SHP77 treated with DMSO at 0.1 percent for 48 hours (cell line): ENCODE measurements around the gene SSR1.
A peak's percentile ranks its signal among the peaks of the same experiment; 100 is the strongest.

Experiments
- DNase-seq: peaks from one replicate; lab custom pipeline; 2025; lab: John Stamatoyannopoulos, UW

The SSR1 gene

GRCh38 chr6:7238900-7239589 lies 74.0 kb downstream of the SSR1 start:
- DNase-seq: peak; percentile 26

- no peak for DNase-seq
These were observed 74.5 kb downstream of the SSR1 start for GRCh38 chr6:7238526-7238899.

- no peak for DNase-seq
These were observed 75.3 kb downstream of the SSR1 start for GRCh38 chr6:7237653-7238188.

DNA sequence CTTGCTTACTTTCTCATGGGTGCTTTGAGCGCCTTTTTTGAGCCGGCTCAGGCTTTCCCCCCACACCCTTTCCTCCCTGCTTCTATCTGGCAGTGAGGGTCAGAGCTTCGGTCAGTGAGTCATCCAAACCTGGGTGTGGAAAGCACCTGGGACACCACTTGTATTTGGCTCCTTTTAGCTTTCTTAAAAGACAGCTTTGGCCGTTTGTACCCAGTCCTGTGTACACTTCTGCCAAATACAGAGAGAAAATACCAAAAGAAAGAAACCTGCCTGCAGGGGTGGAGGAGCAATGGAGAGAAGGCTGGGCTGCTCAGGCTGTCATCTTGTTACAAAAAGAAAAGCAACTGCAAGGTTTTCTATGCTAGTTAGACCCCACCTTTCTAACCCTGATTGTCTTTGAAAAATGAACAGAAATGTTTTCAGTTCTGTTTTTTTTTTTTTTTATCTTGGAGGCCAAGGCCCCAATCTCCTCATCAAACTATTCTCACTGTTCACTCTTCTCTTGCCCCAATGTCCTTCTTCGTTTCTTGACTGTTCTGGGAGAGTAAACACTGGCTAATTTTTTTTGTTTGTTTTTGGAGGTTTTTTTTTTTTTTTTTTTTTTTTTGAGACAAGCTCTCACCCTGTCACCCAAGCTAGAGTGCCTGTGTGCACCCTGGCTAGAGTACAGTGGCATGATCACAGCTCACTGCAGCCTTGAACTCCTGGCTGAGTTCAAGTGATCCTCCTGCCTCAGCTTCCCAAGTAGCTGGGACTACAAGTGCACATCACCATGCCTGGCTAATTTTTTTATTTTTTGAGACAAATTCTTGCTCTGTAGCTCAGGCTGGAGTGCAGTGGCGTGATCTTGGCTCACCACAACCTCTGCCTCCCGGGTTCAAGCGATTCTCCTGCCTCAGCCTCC lies 76.4 kb downstream of the SSR1 start:
- DNase-seq: no peak

- no peak for DNase-seq
These were observed 77.2 kb downstream of the SSR1 start for GRCh38 chr6:7235712-7236305.

GRCh38 chr6:7234547-7234946 lies 78.5 kb downstream of the SSR1 start:
- DNase-seq: no peak

DNA sequence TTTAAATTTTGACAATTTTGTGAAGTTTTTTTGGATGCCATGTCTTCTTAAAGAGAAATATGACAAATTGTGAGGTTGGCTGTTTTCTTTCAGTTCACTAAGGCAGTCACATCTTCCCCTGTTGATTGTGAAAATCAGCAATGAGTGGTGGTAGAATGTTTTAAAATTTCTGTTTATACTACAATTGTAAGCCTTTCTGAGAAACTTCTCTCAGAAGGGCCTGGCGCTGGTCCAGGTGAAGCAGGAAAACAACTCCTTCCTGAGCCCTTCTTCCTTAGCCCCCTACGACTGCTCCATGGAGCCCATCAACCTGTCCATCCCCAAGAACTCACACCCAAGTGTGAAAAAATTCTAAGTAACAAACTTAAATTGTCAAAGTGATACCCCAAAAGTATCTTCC lies 80.6 kb downstream of the SSR1 start:
- no peak for DNase-seq

DNA sequence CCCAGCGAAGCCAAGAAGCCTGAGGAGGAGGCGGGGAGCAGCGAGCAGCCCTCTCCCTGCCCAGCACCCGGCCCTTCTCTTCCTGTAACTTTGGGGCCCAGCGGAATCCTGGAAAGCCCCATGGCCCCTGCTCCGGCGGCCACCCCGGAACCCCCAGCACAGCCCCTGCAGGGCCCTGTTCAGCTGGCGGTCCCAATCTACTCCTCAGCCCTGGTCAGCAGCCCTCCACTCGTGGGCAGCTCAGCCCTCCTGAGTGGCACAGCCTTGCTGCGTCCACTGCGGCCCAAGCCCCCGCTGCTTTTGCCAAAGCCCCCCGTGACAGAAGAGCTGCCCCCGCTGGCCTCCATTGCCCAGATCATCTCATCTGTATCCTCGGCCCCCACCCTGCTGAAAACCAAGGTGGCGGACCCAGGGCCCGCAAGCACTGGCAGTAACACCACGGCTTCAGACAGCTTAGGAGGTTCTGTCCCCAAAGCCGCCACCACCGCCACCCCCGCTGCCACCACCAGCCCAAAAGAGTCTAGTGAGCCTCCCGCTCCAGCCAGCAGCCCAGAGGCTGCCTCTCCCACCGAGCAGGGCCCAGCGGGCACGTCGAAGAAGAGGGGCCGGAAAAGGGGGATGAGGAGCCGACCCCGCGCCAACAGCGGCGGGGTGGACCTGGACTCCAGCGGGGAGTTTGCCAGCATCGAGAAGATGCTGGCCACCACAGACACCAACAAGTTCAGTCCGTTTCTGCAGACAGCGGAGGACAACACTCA lies 81.9 kb downstream of the SSR1 start:
- no peak for DNase-seq

GRCh38 chr6:7230327-7230691 lies 82.7 kb downstream of the SSR1 start:
- DNase-seq: no peak

- DNase-seq: no peak
These were observed 83.3 kb downstream of the SSR1 start for GRCh38 chr6:7229376-7230326.

DNA sequence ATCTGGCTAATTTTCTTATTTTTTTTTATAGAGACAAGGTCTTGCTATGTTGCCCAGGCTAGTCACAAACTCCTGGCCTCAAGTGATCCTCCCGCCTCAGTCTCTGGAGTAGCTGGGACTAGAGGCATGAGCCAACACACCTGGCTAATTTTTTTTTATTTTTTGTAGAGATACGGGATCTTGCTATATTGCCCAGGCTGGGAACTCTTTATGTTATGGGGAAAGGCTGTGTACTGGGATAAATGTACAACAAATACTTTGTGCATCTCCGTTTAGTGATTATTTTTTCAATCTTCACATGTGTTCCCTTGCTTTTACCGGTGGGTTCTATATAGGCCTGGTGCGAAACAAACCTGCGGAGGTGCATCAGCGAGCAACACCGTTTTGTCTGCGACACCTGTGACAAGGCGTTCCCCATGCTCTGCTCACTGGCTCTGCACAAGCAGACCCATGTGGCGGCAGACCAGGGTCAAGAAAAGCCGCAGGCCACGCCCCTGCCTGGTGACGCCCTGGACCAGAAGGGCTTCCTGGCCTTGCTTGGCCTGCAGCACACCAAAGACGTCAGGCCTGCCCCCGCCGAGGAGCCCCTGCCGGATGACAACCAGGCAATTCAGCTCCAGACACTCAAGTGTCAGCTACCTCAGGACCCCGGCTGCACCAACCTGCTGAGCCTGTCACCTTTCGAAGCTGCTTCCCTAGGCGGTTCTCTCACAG lies 84.2 kb downstream of the SSR1 start:
- no peak for DNase-seq

GRCh38 chr6:7224731-7225130 lies 88.3 kb downstream of the SSR1 start:
- no peak for DNase-seq

GRCh38 chr6:7222197-7222596 lies 90.8 kb downstream of the SSR1 start:
- DNase-seq: no peak

- no peak for DNase-seq
These were observed 93.7 kb downstream of the SSR1 start for GRCh38 chr6:7219310-7219709.

DNA sequence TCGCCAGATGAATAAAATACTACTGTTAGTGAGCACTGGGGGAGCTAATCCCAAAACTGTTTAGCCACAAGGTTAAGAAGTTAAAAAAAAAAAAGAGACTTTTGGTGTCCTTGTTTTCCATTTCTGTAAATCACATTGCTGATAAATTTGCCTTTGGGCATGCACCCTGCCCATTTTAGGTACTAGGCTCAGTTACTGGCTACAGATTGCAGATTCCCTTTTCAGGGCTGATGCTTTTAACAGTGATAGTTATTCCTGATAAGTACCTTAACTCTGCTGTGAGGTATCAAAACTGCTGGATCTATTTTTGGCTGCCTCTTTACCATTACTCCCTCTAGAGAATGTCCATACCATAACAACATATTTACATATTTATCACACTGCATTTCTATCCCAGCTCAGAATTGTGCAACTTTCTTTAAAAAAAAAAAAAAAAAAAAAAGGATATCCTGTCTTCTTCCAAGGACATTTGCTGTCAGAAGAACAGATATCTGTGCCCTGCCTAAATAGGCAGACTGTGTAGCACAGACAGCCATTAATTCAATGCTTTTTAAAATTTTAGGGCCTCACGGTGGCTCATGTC lies 94.5 kb downstream of the SSR1 start:
- no peak for DNase-seq
